ENCODE measurements around the gene MINPP1. TPM values are rescaled to one million over a fixed set of nuclear protein-coding genes. Genes with fewer than 3 reads are reported as not detected.

The MINPP1 gene
- total RNA-seq, 1 experiment from 2014 or later, result 25.5 TPM

DNA sequence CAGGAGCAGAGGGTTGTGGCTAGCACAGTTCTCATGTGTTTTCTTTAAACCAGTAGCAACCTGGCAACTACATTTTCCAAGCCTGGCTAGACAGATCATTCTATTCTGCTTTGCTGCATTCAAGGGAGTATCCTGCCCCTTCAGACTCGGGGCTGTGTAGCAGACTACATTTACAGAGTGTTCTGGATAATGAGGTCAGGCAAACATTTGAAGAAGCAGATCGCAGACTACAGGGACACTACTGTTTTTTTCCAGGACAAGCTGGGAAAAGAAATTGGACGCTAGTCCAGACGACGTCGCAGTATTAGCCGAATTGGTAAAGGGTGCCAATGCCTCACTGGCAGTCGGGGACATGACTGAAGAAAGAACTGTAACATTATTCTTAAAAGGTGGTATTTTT, 94.0 kb downstream of the MINPP1 start (continued):
- TF ChIP-seq, protein P1, sequence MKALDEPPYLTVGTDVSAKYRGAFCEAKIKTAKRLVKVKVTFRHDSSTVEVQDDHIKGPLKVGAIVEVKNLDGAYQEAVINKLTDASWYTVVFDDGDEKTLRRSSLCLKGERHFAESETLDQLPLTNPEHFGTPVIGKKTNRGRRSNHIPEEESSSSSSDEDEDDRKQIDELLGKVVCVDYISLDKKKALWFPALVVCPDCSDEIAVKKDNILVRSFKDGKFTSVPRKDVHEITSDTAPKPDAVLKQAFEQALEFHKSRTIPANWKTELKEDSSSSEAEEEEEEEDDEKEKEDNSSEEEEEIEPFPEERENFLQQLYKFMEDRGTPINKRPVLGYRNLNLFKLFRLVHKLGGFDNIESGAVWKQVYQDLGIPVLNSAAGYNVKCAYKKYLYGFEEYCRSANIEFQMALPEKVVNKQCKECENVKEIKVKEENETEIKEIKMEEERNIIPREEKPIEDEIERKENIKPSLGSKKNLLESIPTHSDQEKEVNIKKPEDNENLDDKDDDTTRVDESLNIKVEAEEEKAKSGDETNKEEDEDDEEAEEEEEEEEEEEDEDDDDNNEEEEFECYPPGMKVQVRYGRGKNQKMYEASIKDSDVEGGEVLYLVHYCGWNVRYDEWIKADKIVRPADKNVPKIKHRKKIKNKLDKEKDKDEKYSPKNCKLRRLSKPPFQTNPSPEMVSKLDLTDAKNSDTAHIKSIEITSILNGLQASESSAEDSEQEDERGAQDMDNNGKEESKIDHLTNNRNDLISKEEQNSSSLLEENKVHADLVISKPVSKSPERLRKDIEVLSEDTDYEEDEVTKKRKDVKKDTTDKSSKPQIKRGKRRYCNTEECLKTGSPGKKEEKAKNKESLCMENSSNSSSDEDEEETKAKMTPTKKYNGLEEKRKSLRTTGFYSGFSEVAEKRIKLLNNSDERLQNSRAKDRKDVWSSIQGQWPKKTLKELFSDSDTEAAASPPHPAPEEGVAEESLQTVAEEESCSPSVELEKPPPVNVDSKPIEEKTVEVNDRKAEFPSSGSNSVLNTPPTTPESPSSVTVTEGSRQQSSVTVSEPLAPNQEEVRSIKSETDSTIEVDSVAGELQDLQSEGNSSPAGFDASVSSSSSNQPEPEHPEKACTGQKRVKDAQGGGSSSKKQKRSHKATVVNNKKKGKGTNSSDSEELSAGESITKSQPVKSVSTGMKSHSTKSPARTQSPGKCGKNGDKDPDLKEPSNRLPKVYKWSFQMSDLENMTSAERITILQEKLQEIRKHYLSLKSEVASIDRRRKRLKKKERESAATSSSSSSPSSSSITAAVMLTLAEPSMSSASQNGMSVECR (CRISPR knock-in tag; IDR thresholded peaks at IDR 0.05; ENCODE audit: borderline replicate concordance), result no peak

DNA sequence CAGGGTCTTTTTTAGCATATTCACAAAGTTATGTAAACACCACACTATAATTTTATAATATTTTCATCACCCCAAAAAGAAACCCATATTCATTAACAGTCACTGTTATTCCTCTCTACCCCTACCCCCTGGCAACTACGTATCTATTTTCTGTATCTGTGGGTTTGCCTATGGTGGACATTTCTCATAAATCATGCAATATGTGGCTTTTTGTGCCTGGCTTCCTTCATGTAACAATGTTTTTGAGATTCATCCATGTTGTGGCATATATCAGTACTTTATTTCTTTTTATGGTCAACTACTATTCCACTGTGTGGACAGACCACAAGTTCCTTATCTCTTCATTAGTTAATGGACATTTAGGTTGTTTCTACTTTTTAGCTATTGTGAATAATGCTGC, 95.9 kb downstream of the MINPP1 start:
- ChIA-PET POLR2A (no interaction called here), CTCF (no interaction called here)

More for the DNA sequence above, 95.9 kb downstream of the MINPP1 start:
- ATAC-seq (no peak), DNase-seq (ENCODE audit: low spot score) (no peak)
- Mint-ChIP-seq H3K9me3 (peaks cover 5% of the 10 kb centered on the region), H3K27me3 (ENCODE audit: low read depth) (no peaks in the 10 kb centered on the region; the same call in 1 of the 2 replicates), H3K4me1 (peaks cover 21% of the 10 kb centered on the region), H3K36me3 (no peaks in the 10 kb centered on the region), H3K27ac (no peak overlapping the region), H3K4me3 (no peak overlapping the region)
- TF ChIP-seq ETV6 (CRISPR knock-in tag; IDR thresholded peaks at IDR 0.05) (no peak), MXD4 (CRISPR knock-in tag; IDR thresholded peaks at IDR 0.05; ENCODE audit: borderline replicate concordance) (no peak)
- TF ChIP-seq, protein P2, sequence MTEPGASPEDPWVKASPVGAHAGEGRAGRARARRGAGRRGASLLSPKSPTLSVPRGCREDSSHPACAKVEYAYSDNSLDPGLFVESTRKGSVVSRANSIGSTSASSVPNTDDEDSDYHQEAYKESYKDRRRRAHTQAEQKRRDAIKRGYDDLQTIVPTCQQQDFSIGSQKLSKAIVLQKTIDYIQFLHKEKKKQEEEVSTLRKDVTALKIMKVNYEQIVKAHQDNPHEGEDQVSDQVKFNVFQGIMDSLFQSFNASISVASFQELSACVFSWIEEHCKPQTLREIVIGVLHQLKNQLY (CRISPR knock-in tag; IDR thresholded peaks at IDR 0.05), result no peak

Small RNAs within 50 kb of the gene (microRNA-seq; reads per million reads assigned to microRNA genes)
- gene MIR4678 (ENCODE audit: borderline number of aligned reads), result not detected

Other genes starting within 250 kb of the MINPP1 start
- 1.0 to 1.6 TPM (median 1.2 TPM) in 3 replicates for gene NUTM2D, start 147.1 kb upstream of the MINPP1 start, total RNA-seq (2021)
- 22.1 to 30.4 TPM (median 29.7 TPM) in 3 replicates for gene PAPSS2, start 155.0 kb downstream of the MINPP1 start, total RNA-seq (2021)

Measured in WTC11 (cell line).